ENCODE measurements around the gene NAPSA.
"Not testable (repeated sequence)": the region's sequence is repeated elsewhere in the genome, so short reads cannot be mapped to it uniquely, and the experiment has no call there.

NAPSA gene

GRCh38 chr19:50344661-50345318, 20.6 kb downstream of the NAPSA start:
- no peaks in the 10 kb centered on the region for H3K9me3 ChIP-seq (ENCODE audit: control insufficient read depth, low read length)
- no peak overlapping the region for H3K4me3 ChIP-seq (ENCODE audit: insufficient read depth, low read depth, low read length, poor library complexity, severe bottlenecking)
- H3K27ac ChIP-seq (ENCODE audit: insufficient read depth, low read length, poor library complexity, severe bottlenecking) = no peak overlapping the region
- H3K4me1 ChIP-seq (ENCODE audit: control insufficient read depth, insufficient read depth, low read length, poor library complexity, severe bottlenecking) = no peaks in the 10 kb centered on the region
- no peaks in the 10 kb centered on the region for H3K36me3 ChIP-seq (ENCODE audit: control insufficient read depth, insufficient read depth, low read length)
- no peaks in the 10 kb centered on the region for H3K27me3 ChIP-seq (replicated peaks; ENCODE audit: control insufficient read depth, insufficient read depth, low read length, poor library complexity, severe bottlenecking)
- DNase-seq = no peak

GRCh38 chr19:50341091-50341564, 24.3 kb downstream of the NAPSA start:
- no peaks in the 10 kb centered on the region for H3K27me3 ChIP-seq (replicated peaks; ENCODE audit: control insufficient read depth, insufficient read depth, low read length, poor library complexity, severe bottlenecking)
- H3K27ac ChIP-seq (ENCODE audit: insufficient read depth, low read length, poor library complexity, severe bottlenecking) = no peak overlapping the region
- no peak overlapping the region for H3K4me3 ChIP-seq (ENCODE audit: insufficient read depth, low read depth, low read length, poor library complexity, severe bottlenecking)
- no peaks in the 10 kb centered on the region for H3K4me1 ChIP-seq (ENCODE audit: control insufficient read depth, insufficient read depth, low read length, poor library complexity, severe bottlenecking)
- H3K9me3 ChIP-seq (ENCODE audit: control insufficient read depth, low read length) = no peaks in the 10 kb centered on the region
- H3K36me3 ChIP-seq (ENCODE audit: control insufficient read depth, insufficient read depth, low read length) = no peaks in the 10 kb centered on the region
- no peak for DNase-seq

GRCh38 chr19:50340331-50340730, 25.1 kb downstream of the NAPSA start:
- H3K9me3 ChIP-seq (ENCODE audit: control insufficient read depth, low read length) = no peaks in the 10 kb centered on the region
- H3K4me3 ChIP-seq (ENCODE audit: insufficient read depth, low read depth, low read length, poor library complexity, severe bottlenecking) = no peak overlapping the region
- no peak for DNase-seq
- H3K27ac ChIP-seq (ENCODE audit: insufficient read depth, low read length, poor library complexity, severe bottlenecking) = no peak overlapping the region
- H3K27me3 ChIP-seq (replicated peaks; ENCODE audit: control insufficient read depth, insufficient read depth, low read length, poor library complexity, severe bottlenecking) = no peaks in the 10 kb centered on the region
- H3K36me3 ChIP-seq (ENCODE audit: control insufficient read depth, insufficient read depth, low read length) = no peaks in the 10 kb centered on the region
- no peaks in the 10 kb centered on the region for H3K4me1 ChIP-seq (ENCODE audit: control insufficient read depth, insufficient read depth, low read length, poor library complexity, severe bottlenecking)

- H3K36me3 ChIP-seq (ENCODE audit: control insufficient read depth, insufficient read depth, low read length); DNase-seq; H3K27ac ChIP-seq (ENCODE audit: insufficient read depth, low read length, poor library complexity, severe bottlenecking); H3K4me3 ChIP-seq (ENCODE audit: insufficient read depth, low read depth, low read length, poor library complexity, severe bottlenecking); H3K9me3 ChIP-seq (ENCODE audit: control insufficient read depth, low read length): not testable (repeated sequence)
- H3K27me3 ChIP-seq (replicated peaks; ENCODE audit: control insufficient read depth, insufficient read depth, low read length, poor library complexity, severe bottlenecking) = peaks cover 12% of the 10 kb centered on the region
- peaks cover 19% of the 10 kb centered on the region for H3K4me1 ChIP-seq (ENCODE audit: control insufficient read depth, insufficient read depth, low read length, poor library complexity, severe bottlenecking)
These were observed 28.4 kb downstream of the NAPSA start for GRCh38 chr19:50337031-50337430.

- Histone ChIP-seq H3K27me3 (replicated peaks; ENCODE audit: control insufficient read depth, insufficient read depth, low read length, poor library complexity, severe bottlenecking) (peaks cover 22% of the 10 kb centered on the region), H3K27ac (ENCODE audit: insufficient read depth, low read length, poor library complexity, severe bottlenecking) (no peak overlapping the region), H3K9me3 (ENCODE audit: control insufficient read depth, low read length) (no peaks in the 10 kb centered on the region), H3K36me3 (ENCODE audit: control insufficient read depth, insufficient read depth, low read length) (no peaks in the 10 kb centered on the region), H3K4me3 (ENCODE audit: insufficient read depth, low read depth, low read length, poor library complexity, severe bottlenecking) (no peak overlapping the region), H3K4me1 (ENCODE audit: control insufficient read depth, insufficient read depth, low read length, poor library complexity, severe bottlenecking) (peaks cover 40% of the 10 kb centered on the region)
- no peak for DNase-seq
These were observed 30.6 kb downstream of the NAPSA start for GRCh38 chr19:50334741-50335421.

GRCh38 chr19:50333737-50334617, 31.5 kb downstream of the NAPSA start:
- Histone ChIP-seq H3K9me3 (ENCODE audit: control insufficient read depth, low read length) (no peaks in the 10 kb centered on the region), H3K27ac (ENCODE audit: insufficient read depth, low read length, poor library complexity, severe bottlenecking) (no peak overlapping the region), H3K4me3 (ENCODE audit: insufficient read depth, low read depth, low read length, poor library complexity, severe bottlenecking) (peak overlapping the region; percentile 44), H3K36me3 (ENCODE audit: control insufficient read depth, insufficient read depth, low read length) (no peaks in the 10 kb centered on the region), H3K4me1 (ENCODE audit: control insufficient read depth, insufficient read depth, low read length, poor library complexity, severe bottlenecking) (peaks cover 43% of the 10 kb centered on the region), H3K27me3 (replicated peaks; ENCODE audit: control insufficient read depth, insufficient read depth, low read length, poor library complexity, severe bottlenecking) (peaks cover 30% of the 10 kb centered on the region)
- DNase-seq = peak in 2 of 3 donors; percentile 63 to 75

- Histone ChIP-seq H3K27me3 (replicated peaks; ENCODE audit: control insufficient read depth, insufficient read depth, low read length, poor library complexity, severe bottlenecking) (peaks cover 30% of the 10 kb centered on the region), H3K27ac (ENCODE audit: insufficient read depth, low read length, poor library complexity, severe bottlenecking) (no peak overlapping the region), H3K4me1 (ENCODE audit: control insufficient read depth, insufficient read depth, low read length, poor library complexity, severe bottlenecking) (peaks cover 43% of the 10 kb centered on the region), H3K36me3 (ENCODE audit: control insufficient read depth, insufficient read depth, low read length) (no peaks in the 10 kb centered on the region), H3K9me3 (ENCODE audit: control insufficient read depth, low read length) (no peaks in the 10 kb centered on the region), H3K4me3 (ENCODE audit: insufficient read depth, low read depth, low read length, poor library complexity, severe bottlenecking) (peak overlapping the region; percentile 44)
- peak; percentile 79 to 84 (median 81) for DNase-seq
These were observed 32.2 kb downstream of the NAPSA start for GRCh38 chr19:50333235-50333736.

GRCh38 chr19:50332244-50333038, 33.0 kb downstream of the NAPSA start:
- H3K27ac ChIP-seq (ENCODE audit: insufficient read depth, low read length, poor library complexity, severe bottlenecking) = no peak overlapping the region
- no peaks in the 10 kb centered on the region for H3K36me3 ChIP-seq (ENCODE audit: control insufficient read depth, insufficient read depth, low read length)
- H3K9me3 ChIP-seq (ENCODE audit: control insufficient read depth, low read length) = no peaks in the 10 kb centered on the region
- peaks cover 43% of the 10 kb centered on the region for H3K4me1 ChIP-seq (ENCODE audit: control insufficient read depth, insufficient read depth, low read length, poor library complexity, severe bottlenecking)
- peaks cover 35% of the 10 kb centered on the region for H3K27me3 ChIP-seq (replicated peaks; ENCODE audit: control insufficient read depth, insufficient read depth, low read length, poor library complexity, severe bottlenecking)
- H3K4me3 ChIP-seq (ENCODE audit: insufficient read depth, low read depth, low read length, poor library complexity, severe bottlenecking) = no peak overlapping the region
- no peak for DNase-seq

- H3K9me3 ChIP-seq (ENCODE audit: control insufficient read depth, low read length) = no peaks in the 10 kb centered on the region
These were observed 33.5 kb downstream of the NAPSA start for GRCh38 chr19:50331994-50332243.

More at GRCh38 chr19:50331994-50332243, 33.5 kb downstream of the NAPSA start:
- peaks cover 43% of the 10 kb centered on the region for H3K4me1 ChIP-seq (ENCODE audit: control insufficient read depth, insufficient read depth, low read length, poor library complexity, severe bottlenecking)
- peaks cover 41% of the 10 kb centered on the region for H3K27me3 ChIP-seq (replicated peaks; ENCODE audit: control insufficient read depth, insufficient read depth, low read length, poor library complexity, severe bottlenecking)
- H3K27ac ChIP-seq (ENCODE audit: insufficient read depth, low read length, poor library complexity, severe bottlenecking) = no peak overlapping the region
- H3K36me3 ChIP-seq (ENCODE audit: control insufficient read depth, insufficient read depth, low read length) = no peaks in the 10 kb centered on the region
- no peak overlapping the region for H3K4me3 ChIP-seq (ENCODE audit: insufficient read depth, low read depth, low read length, poor library complexity, severe bottlenecking)
- no peak for DNase-seq
